H1 (cell line): ENCODE measurements around the gene FGL2. TPM values are rescaled to one million over a fixed set of nuclear protein-coding genes. Genes with fewer than 3 reads are reported as not detected.

Experiments
- EP300 ChIP-seq, 2 experiments: IDR thresholded peaks; 1 replicate in 1 of 2; 2 replicates in 1 of 2; pipeline ENCODE4 v1.6.1; 2011 to 2012; ENCODE audit warnings: low read depth in 2 of 2, low read length in 2 of 2, mild to moderate bottlenecking in 2 of 2, borderline replicate concordance in 1 of 2, inconsistent platforms in 1 of 2, moderate library complexity in 1 of 2
- RFX5 ChIP-seq: IDR thresholded peaks from 2 replicates; pipeline ENCODE4 v1.6.1; 2011; ENCODE audit warnings: low read depth, low read length, improper control_type of control experiment, borderline replicate concordance
- polyA plus RNA-seq, 7 experiments: library from polyadenylated mRNA; depleted of rRNA in 3 of 7; stranded (reverse) in 5 of 7; unstranded in 2 of 7; fragments of >200 nt in 5 of 7; fragments of 200-250 nt in 2 of 7; gene quantifications; 1 replicate in 5 of 7; 2 replicates in 1 of 7; 4 replicates in 1 of 7; pipeline versions ENCODE4 v1.2.1 to v1.2.3, GENCODE V29; 2011 to 2013; ENCODE audit warnings: missing spikeins in 2 of 7, mixed read lengths in 2 of 7
- total RNA-seq: library from RNA; stranded (reverse); fragmentation: NEBNext Ultra II Directional; extraction: Animal tissue kit (Norgen Biotek cat#: 25700); gene quantifications from 2 replicates; pipeline ENCODE4 v1.2.1, GENCODE V29; 2021

FGL2 gene
- total and polyA plus RNA-seq, 2 of the 8 experiments (the other 6 are each of a cell fraction or from before 2014, with no cell fraction given), result not detected

DNA sequence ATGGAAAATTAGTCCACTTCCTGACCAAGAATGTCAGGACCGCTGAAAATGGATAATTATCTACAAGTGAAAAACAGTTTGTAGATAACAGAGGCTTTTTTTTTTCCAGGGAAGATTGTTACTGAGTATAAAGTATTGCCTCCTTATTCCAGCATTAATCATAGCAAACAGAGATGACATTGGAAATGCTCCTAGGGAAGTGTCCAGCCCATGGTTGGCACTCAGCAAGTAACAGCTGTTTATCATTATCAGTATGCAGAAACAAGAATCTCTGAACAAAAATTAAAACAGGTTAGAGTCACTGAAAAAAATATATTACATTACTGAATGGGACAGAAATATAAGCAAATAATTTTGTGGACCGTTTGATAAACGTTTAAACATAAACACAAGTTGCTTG is 14.6 kb downstream of the FGL2 start (continued):
- TF ChIP-seq EP300 (IDR thresholded peaks at IDR 0.05; ENCODE audit: borderline replicate concordance in 1 of 2, low read depth in 2 of 2, low read length in 2 of 2), result no peak
- TF ChIP-seq RFX5, result no peak
